Activated naive CD8-positive, alpha-beta T cell treated with anti-CD3 and anti-CD28 coated beads for 36 hours (primary cell): ENCODE data around the gene PDAP1. TPM values are rescaled to one million over a fixed set of nuclear protein-coding genes. Genes with fewer than 3 reads are reported as not detected.
"Not testable (repeated sequence)": the region's sequence is repeated elsewhere in the genome, so short reads cannot be mapped to it uniquely, and the experiment has no call there.

Experiments
- DNase-seq: peaks from one replicate; pipeline ENCODE4 v3.0.0; 2021
- H3K27ac Mint-ChIP-seq: one replicate; pipeline ENCODE4 v1.8.0; 2022; ENCODE audit warnings: mild to moderate bottlenecking, moderate library complexity, mixed read lengths
- H3K27me3 Mint-ChIP-seq: one replicate; pipeline ENCODE4 v1.8.0; 2022; ENCODE audit warnings: mild to moderate bottlenecking, mixed read lengths
- H3K36me3 Mint-ChIP-seq: one replicate; pipeline ENCODE4 v1.8.0; 2021; ENCODE audit warnings: mild to moderate bottlenecking, mixed read lengths
- H3K4me1 Mint-ChIP-seq: one replicate; pipeline ENCODE4 v1.8.0; 2021; ENCODE audit warnings: mixed read lengths
- H3K4me3 Mint-ChIP-seq: one replicate; pipeline ENCODE4 v1.8.0; 2022; ENCODE audit warnings: mild to moderate bottlenecking, moderate library complexity, mixed read lengths
- H3K9me3 Mint-ChIP-seq: one replicate; pipeline ENCODE4 v1.8.0; 2022; ENCODE audit warnings: mixed read lengths
- total RNA-seq, 2 experiments: library from RNA; stranded (reverse); gene quantifications; one replicate each; pipeline ENCODE4 v1.2.3, GENCODE V29; 2021

The PDAP1 gene
- total RNA-seq, 2 experiments from 2014 or later: 201 to 214 TPM

- H3K27me3 Mint-ChIP-seq: no peaks in the 10 kb centered on the region
- peak overlapping the region; percentile 71 for H3K4me3 Mint-ChIP-seq
- H3K4me1 Mint-ChIP-seq: peaks cover 22% of the 10 kb centered on the region
- no peak for DNase-seq
- peaks cover 31% of the 10 kb centered on the region for H3K36me3 Mint-ChIP-seq
- H3K9me3 Mint-ChIP-seq: no peaks in the 10 kb centered on the region
- peak overlapping the region; percentile 85 for H3K27ac Mint-ChIP-seq
Measured at GRCh38 chr7:99393355-99394187, 14.8 kb downstream of the PDAP1 start.

- Mint-ChIP-seq H3K4me1 (peaks cover 19% of the 10 kb centered on the region), H3K36me3 (peaks cover 25% of the 10 kb centered on the region), H3K27ac (peak overlapping the region; percentile 85)
Measured at GRCh38 chr7:99392659-99393354, 15.6 kb downstream of the PDAP1 start.

GRCh38 chr7:99392046-99392445 lies 16.4 kb downstream of the PDAP1 start:
- Mint-ChIP-seq H3K4me1 (peaks cover 18% of the 10 kb centered on the region), H3K9me3 (no peaks in the 10 kb centered on the region), H3K27me3 (no peaks in the 10 kb centered on the region), H3K27ac (peak overlapping the region; percentile 18), H3K4me3 (no peak overlapping the region), H3K36me3 (peaks cover 25% of the 10 kb centered on the region)
- DNase-seq: no peak

More at GRCh38 chr7:99392659-99393354, 15.6 kb downstream of the PDAP1 start:
- Mint-ChIP-seq H3K9me3 (no peaks in the 10 kb centered on the region), H3K27me3 (no peaks in the 10 kb centered on the region), H3K4me3 (peak overlapping the region; percentile 71)
- DNase-seq: peak; percentile 84

GRCh38 chr7:99390941-99391602 lies 17.3 kb downstream of the PDAP1 start:
- Mint-ChIP-seq H3K27me3 (no peaks in the 10 kb centered on the region), H3K4me1 (peaks cover 17% of the 10 kb centered on the region), H3K9me3 (no peaks in the 10 kb centered on the region), H3K4me3 (no peak overlapping the region), H3K36me3 (peaks cover 25% of the 10 kb centered on the region), H3K27ac (peak overlapping the region; percentile 48)
- no peak for DNase-seq

- no peak for DNase-seq
- Mint-ChIP-seq H3K27me3 (no peaks in the 10 kb centered on the region), H3K36me3 (peaks cover 30% of the 10 kb centered on the region), H3K9me3 (no peaks in the 10 kb centered on the region), H3K4me3 (no peak overlapping the region), H3K27ac (no peak overlapping the region), H3K4me1 (peaks cover 18% of the 10 kb centered on the region)
Measured at GRCh38 chr7:99389772-99390171, 18.6 kb downstream of the PDAP1 start.

GRCh38 chr7:99387912-99388311 lies 20.5 kb downstream of the PDAP1 start:
- Mint-ChIP-seq H3K27ac (no peak overlapping the region), H3K27me3 (no peaks in the 10 kb centered on the region), H3K4me1 (peaks cover 15% of the 10 kb centered on the region), H3K4me3 (no peak overlapping the region), H3K36me3 (peaks cover 32% of the 10 kb centered on the region), H3K9me3 (no peaks in the 10 kb centered on the region)
- no peak for DNase-seq

- not testable (repeated sequence) for DNase-seq, H3K27me3 Mint-ChIP-seq, H3K4me3 Mint-ChIP-seq, H3K9me3 Mint-ChIP-seq
- Mint-ChIP-seq H3K27ac (peak overlapping the region; percentile 42), H3K36me3 (peaks cover 32% of the 10 kb centered on the region), H3K4me1 (peaks cover 14% of the 10 kb centered on the region)
Measured at GRCh38 chr7:99387239-99387635, 21.2 kb downstream of the PDAP1 start.

- no peaks in the 10 kb centered on the region for H3K9me3 Mint-ChIP-seq
- H3K27ac Mint-ChIP-seq: peak overlapping the region; percentile 42
- peak; percentile 33 for DNase-seq
- H3K4me1 Mint-ChIP-seq: peaks cover 14% of the 10 kb centered on the region
- H3K4me3 Mint-ChIP-seq: no peak overlapping the region
- peaks cover 28% of the 10 kb centered on the region for H3K36me3 Mint-ChIP-seq
- no peaks in the 10 kb centered on the region for H3K27me3 Mint-ChIP-seq
Measured at GRCh38 chr7:99386584-99387238, 21.7 kb downstream of the PDAP1 start.

- no peak for DNase-seq
- Mint-ChIP-seq H3K4me3 (no peak overlapping the region), H3K36me3 (peaks cover 31% of the 10 kb centered on the region), H3K9me3 (no peaks in the 10 kb centered on the region), H3K27ac (peak overlapping the region; percentile 65), H3K27me3 (no peaks in the 10 kb centered on the region), H3K4me1 (peaks cover 23% of the 10 kb centered on the region)
Measured at GRCh38 chr7:99385564-99385963, 22.8 kb downstream of the PDAP1 start.

GRCh38 chr7:99384523-99384922 lies 23.9 kb downstream of the PDAP1 start:
- peaks cover 33% of the 10 kb centered on the region for H3K4me1 Mint-ChIP-seq
- H3K36me3 Mint-ChIP-seq: peaks cover 33% of the 10 kb centered on the region
- H3K27ac Mint-ChIP-seq: peak overlapping the region; percentile 68
- H3K9me3 Mint-ChIP-seq: no peaks in the 10 kb centered on the region
- DNase-seq: no peak
- no peaks in the 10 kb centered on the region for H3K27me3 Mint-ChIP-seq
- no peak overlapping the region for H3K4me3 Mint-ChIP-seq

- DNase-seq: no peak
- peaks cover 39% of the 10 kb centered on the region for H3K4me1 Mint-ChIP-seq
- H3K9me3 Mint-ChIP-seq: no peaks in the 10 kb centered on the region
- H3K27ac Mint-ChIP-seq: peak overlapping the region; percentile 68
- peaks cover 40% of the 10 kb centered on the region for H3K36me3 Mint-ChIP-seq
- H3K4me3 Mint-ChIP-seq: peak overlapping the region; percentile 29
- no peaks in the 10 kb centered on the region for H3K27me3 Mint-ChIP-seq
Measured at GRCh38 chr7:99383791-99384370, 24.5 kb downstream of the PDAP1 start.

GRCh38 chr7:99383203-99383602 lies 25.2 kb downstream of the PDAP1 start:
- H3K27me3 Mint-ChIP-seq: no peaks in the 10 kb centered on the region
- H3K27ac Mint-ChIP-seq: peak overlapping the region; percentile 68
- no peak overlapping the region for H3K4me3 Mint-ChIP-seq
- H3K4me1 Mint-ChIP-seq: peaks cover 42% of the 10 kb centered on the region
- no peaks in the 10 kb centered on the region for H3K9me3 Mint-ChIP-seq
- peaks cover 45% of the 10 kb centered on the region for H3K36me3 Mint-ChIP-seq
- DNase-seq: no peak

- Mint-ChIP-seq H3K36me3 (peaks cover 53% of the 10 kb centered on the region), H3K27ac (peak overlapping the region; percentile 92)
Measured at GRCh38 chr7:99381664-99382075, 26.7 kb downstream of the PDAP1 start.

GRCh38 chr7:99380823-99381663 lies 27.4 kb downstream of the PDAP1 start:
- Mint-ChIP-seq H3K27ac (peak overlapping the region; percentile 92), H3K4me1 (peaks cover 57% of the 10 kb centered on the region), H3K27me3 (no peaks in the 10 kb centered on the region), H3K9me3 (no peaks in the 10 kb centered on the region), H3K36me3 (peaks cover 55% of the 10 kb centered on the region), H3K4me3 (peak overlapping the region; percentile 77)
- peak; percentile 90 for DNase-seq

More at GRCh38 chr7:99381664-99382075, 26.7 kb downstream of the PDAP1 start:
- no peaks in the 10 kb centered on the region for H3K27me3 Mint-ChIP-seq
- H3K4me3 Mint-ChIP-seq: peak overlapping the region; percentile 77
- no peaks in the 10 kb centered on the region for H3K9me3 Mint-ChIP-seq
- H3K4me1 Mint-ChIP-seq: peaks cover 54% of the 10 kb centered on the region
- no peak for DNase-seq
